ENCODE results near the gene HS6ST3.

The HS6ST3 gene

DNA sequence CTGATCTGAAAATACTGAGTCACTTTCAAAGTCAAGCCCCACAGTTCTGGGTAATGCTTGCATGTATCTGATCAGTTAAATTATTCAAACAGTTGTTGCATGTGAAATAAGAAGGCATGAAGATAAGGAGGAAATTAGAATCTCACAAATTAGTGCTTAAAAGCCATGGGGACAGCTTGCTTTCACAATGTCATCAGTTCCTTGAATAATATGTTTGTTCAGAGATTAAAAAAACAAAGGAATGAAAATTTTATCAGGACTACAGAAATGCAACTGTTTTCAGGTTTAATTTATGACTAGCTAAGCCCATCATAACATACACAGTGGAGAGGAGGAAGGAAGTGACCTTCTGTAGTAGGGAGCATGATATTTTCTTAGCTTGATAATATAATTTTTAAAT lies 754.3 kb downstream of the HS6ST3 start:
- no peak for DNase-seq
- Histone ChIP-seq H3K27ac (no peak overlapping the region), H3K27me3 (ENCODE audit: insufficient read depth, low read depth, severe bottlenecking) (peaks cover 77% of the 10 kb centered on the region), H3K9me3 (ENCODE audit: severe bottlenecking) (peaks cover 3% of the 10 kb centered on the region), H3K36me3 (no peaks in the 10 kb centered on the region), H3K4me3 (ENCODE audit: low read depth, low read length) (no peak overlapping the region)
- TF ChIP-seq, protein P1, sequence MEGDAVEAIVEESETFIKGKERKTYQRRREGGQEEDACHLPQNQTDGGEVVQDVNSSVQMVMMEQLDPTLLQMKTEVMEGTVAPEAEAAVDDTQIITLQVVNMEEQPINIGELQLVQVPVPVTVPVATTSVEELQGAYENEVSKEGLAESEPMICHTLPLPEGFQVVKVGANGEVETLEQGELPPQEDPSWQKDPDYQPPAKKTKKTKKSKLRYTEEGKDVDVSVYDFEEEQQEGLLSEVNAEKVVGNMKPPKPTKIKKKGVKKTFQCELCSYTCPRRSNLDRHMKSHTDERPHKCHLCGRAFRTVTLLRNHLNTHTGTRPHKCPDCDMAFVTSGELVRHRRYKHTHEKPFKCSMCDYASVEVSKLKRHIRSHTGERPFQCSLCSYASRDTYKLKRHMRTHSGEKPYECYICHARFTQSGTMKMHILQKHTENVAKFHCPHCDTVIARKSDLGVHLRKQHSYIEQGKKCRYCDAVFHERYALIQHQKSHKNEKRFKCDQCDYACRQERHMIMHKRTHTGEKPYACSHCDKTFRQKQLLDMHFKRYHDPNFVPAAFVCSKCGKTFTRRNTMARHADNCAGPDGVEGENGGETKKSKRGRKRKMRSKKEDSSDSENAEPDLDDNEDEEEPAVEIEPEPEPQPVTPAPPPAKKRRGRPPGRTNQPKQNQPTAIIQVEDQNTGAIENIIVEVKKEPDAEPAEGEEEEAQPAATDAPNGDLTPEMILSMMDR (IDR thresholded peaks at IDR 0.05; ENCODE audit: low read depth, low read length) = no peak

DNA sequence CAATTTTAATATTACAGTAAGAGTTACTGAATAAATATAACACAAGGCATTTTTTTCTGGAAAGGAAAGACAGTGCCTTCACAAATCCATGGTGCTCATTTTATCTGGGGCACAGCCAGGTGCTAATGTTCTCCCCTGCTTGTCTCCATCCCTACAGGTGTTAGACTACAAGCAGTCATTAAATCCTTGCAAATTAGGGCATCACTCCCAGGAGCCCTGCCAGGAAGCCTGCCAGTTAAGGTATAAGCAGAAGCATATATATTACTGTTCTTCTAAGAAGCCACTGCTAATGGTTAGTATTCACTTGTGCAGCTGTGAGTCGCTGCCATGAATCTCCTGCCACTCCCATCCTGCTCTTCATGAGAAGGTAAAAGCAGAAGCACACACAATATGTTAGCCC lies 754.7 kb downstream of the HS6ST3 start:
- Histone ChIP-seq H3K4me3 (ENCODE audit: low read depth, low read length) (no peak overlapping the region), H3K9me3 (ENCODE audit: severe bottlenecking) (peaks cover 3% of the 10 kb centered on the region), H3K36me3 (no peaks in the 10 kb centered on the region), H3K27me3 (ENCODE audit: insufficient read depth, low read depth, severe bottlenecking) (peaks cover 78% of the 10 kb centered on the region), H3K27ac (no peak overlapping the region)
- no peak for DNase-seq
- TF ChIP-seq, protein P1 (IDR thresholded peaks at IDR 0.05; ENCODE audit: low read depth, low read length) = no peak

DNA sequence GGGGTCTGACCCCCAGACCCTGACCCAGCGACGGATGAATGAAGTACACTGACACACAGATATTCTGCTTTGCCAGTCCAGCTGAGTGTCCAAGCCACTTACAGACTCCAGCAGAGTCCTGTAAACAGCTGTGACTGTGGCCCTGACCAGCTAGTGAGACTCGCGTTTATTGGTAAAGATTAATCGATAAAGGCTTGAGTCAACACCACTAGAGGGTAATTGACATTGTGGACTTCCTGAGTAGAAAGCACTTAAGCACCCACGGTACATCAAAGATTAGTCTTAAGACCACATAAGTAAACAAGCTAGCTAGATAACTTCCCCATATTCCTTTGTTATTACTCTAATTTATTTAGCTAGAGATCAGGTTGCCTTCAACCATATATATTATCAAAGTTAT lies 758.4 kb downstream of the HS6ST3 start:
- TF ChIP-seq, protein P1 (IDR thresholded peaks at IDR 0.05; ENCODE audit: low read depth, low read length) = no peak
- Histone ChIP-seq H3K4me3 (ENCODE audit: low read depth, low read length) (no peak overlapping the region), H3K27ac (no peak overlapping the region), H3K36me3 (no peaks in the 10 kb centered on the region), H3K9me3 (ENCODE audit: severe bottlenecking) (peaks cover 4% of the 10 kb centered on the region), H3K27me3 (ENCODE audit: insufficient read depth, low read depth, severe bottlenecking) (peaks cover 84% of the 10 kb centered on the region)
- DNase-seq = no peak

DNA sequence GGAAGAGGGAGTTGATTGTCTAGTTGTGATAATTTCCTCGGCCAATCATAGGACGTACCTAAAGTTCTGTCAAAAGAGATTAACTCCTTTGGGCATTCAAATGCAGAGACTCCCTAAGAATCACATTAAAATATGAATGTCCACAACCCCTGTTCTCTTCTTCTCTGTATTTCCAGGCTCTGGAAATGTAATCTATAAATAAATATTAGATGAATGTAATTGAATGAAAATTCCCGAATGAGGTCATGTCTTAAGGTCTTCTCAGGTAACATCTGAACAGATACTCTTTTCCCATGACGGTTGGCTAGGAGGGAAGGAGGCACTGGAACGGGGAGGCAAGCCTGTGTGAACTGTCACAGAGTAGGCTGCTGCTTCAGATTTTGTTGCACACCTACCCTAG lies 759.2 kb downstream of the HS6ST3 start:
- TF ChIP-seq, protein P1 (IDR thresholded peaks at IDR 0.05; ENCODE audit: low read depth, low read length) = no peak
- Histone ChIP-seq H3K27ac (no peak overlapping the region), H3K36me3 (no peaks in the 10 kb centered on the region), H3K9me3 (ENCODE audit: severe bottlenecking) (peaks cover 7% of the 10 kb centered on the region), H3K4me3 (ENCODE audit: low read depth, low read length) (no peak overlapping the region), H3K27me3 (ENCODE audit: insufficient read depth, low read depth, severe bottlenecking) (peaks cover 87% of the 10 kb centered on the region)
- no peak for DNase-seq

DNA sequence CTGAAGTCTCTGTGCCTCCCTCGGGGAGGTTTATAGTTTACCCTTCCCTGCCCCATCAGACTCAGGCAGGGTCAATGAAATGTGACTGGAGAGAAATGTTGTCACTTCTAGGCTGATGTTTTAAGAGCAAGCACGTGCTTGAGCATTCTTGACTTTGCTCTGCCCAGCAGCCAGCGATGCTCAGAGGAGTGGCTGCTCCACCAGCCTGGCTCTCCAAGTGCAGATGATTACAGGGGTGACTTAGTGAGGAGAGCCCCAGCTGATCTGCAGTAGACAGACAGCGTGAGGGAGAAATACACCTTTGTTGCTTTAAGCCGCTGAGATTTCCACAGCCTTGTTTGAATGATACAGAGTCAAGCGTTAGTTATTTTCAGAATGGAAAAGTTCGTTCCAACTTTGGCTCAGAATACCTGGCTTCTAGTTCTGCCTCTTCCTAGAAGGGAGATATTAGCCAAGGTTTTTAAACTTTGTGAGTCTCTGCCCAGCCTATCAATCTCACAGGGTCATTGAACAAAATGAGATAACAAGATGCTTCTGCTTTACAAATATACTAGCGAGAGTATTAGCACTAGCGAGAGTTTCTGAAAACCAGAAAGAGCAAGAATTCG lies 760.7 kb downstream of the HS6ST3 start:
- Histone ChIP-seq H3K36me3 (no peaks in the 10 kb centered on the region), H3K27ac (no peak overlapping the region), H3K9me3 (ENCODE audit: severe bottlenecking) (peaks cover 7% of the 10 kb centered on the region), H3K27me3 (ENCODE audit: insufficient read depth, low read depth, severe bottlenecking) (peaks cover 88% of the 10 kb centered on the region), H3K4me3 (ENCODE audit: low read depth, low read length) (no peak overlapping the region)
- no peak for DNase-seq
- TF ChIP-seq, protein P1 (IDR thresholded peaks at IDR 0.05; ENCODE audit: low read depth, low read length) = no peak

DNA sequence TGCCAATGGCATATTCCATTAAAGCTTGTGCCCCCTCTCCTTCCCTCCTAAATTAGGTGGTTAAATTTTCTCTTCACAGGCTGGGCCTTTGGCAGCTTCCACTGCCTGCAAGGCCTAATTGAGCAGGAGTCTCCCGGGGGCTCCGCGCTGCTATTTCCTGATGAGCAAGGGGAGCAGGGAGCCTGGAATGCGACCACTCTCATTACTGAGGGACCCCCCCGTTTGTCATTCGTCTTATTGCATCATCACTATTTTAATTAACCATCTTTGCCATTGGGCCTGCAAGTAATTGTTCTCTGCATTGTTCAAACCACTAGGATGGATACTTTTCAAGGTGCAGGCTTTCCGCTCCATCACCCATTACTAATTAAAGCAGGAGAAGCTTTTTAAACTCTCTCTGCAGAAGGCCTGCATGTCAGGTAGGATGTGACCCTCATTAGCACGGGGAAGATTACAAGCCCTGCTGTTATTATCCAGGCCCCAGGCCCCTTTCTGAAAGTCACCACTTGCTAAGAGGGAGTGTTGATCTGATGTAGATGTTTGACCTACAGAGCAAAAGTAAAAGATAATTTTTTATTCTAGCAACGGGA lies 762.0 kb downstream of the HS6ST3 start:
- Histone ChIP-seq H3K4me3 (ENCODE audit: low read depth, low read length) (no peak overlapping the region), H3K9me3 (ENCODE audit: severe bottlenecking) (peaks cover 7% of the 10 kb centered on the region), H3K27ac (no peak overlapping the region), H3K27me3 (ENCODE audit: insufficient read depth, low read depth, severe bottlenecking) (peaks cover 94% of the 10 kb centered on the region), H3K36me3 (no peaks in the 10 kb centered on the region)
- DNase-seq = no peak
- TF ChIP-seq, protein P1 (IDR thresholded peaks at IDR 0.05; ENCODE audit: low read depth, low read length) = no peak

All from WERI-Rb-1 (cell line).